Muscle of back (tissue), 13 donors: Measurements from ENCODE around the gene ALOXE3. TPM values are rescaled to one million over a fixed set of nuclear protein-coding genes. Genes with fewer than 3 reads are reported as not detected.

ENCODE experiments used
- DNase-seq, 3 donors: peaks; one replicate each; pipeline versions ENCODE4 v3.0.0 to v3.0.0-alpha.2; 2013
- long read RNA-seq, 9 donors: transcript quantifications; one replicate each; lab custom pipeline, GENCODE V29; 2026
- polyA plus RNA-seq, 10 donors: library from polyadenylated mRNA; unstranded; fragments of 120-200 nt; gene quantifications; one replicate each; pipeline ENCODE4 v1.2.1, GENCODE V29; 2013; ENCODE audit not compliant: insufficient read length in 10 of 10

Gene ALOXE3
- under 1 TPM in 1 of 10 donors, not detected in 9; 0.05 TPM for polyA plus RNA-seq
- long read RNA-seq, donor 1: 0 reads
- long read RNA-seq, donor 2: 0 reads
- long read RNA-seq, donor 3: 0 reads
- long read RNA-seq, donor 4: 0 reads
- long read RNA-seq, donor 5: 0 reads
- long read RNA-seq, donor 6: 0 reads
- long read RNA-seq, donor 7: 0 reads
- long read RNA-seq, donor 8: 0 reads
- long read RNA-seq, donor 9: 0 reads

DNA sequence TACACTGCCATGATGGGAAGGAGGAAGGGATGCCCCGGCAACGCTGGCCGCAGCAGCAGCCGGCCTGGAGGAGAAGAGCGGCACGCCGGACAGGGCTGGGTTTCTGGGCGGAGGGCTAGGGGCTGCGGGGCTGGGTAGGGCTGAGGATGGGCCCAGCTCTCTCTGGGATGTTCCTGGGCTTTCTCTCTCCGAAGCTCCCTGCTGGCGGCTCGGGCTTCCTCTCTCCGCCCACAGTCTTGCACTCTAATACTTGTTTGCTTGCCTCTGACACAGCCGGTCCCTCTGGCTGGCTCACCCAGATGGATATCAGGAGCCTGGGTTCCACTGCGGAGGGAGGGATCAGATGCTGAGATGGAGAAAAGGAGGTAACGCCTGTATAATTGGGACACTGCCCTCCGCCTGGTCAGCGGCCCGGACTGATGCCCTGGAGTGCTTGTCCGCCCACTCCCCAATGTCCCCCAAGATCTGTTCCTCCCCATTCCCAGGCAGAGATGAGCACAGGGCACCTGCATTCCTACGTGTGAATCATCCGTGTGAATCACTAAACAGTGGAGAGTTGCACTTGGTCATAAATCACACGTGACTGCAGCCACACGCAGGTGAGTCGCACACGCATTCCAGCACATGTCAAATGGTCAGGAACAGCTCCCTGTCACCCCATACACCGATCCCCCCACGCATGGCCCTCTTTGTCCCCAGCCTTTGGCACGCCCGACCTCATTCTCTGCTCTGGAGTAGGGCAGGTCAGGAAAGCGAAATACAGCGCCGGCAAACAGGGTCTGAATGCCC lies at the start of gene ALOXE3:
Gene ALOXE3, minus strand, starts transcription at position 535 of the 789 bp plus-strand sequence. Its CDS starts 524 bp downstream, at position 11.
- DNase-seq: peak in 2 of 3 donors; percentile 24 to 56

DNA sequence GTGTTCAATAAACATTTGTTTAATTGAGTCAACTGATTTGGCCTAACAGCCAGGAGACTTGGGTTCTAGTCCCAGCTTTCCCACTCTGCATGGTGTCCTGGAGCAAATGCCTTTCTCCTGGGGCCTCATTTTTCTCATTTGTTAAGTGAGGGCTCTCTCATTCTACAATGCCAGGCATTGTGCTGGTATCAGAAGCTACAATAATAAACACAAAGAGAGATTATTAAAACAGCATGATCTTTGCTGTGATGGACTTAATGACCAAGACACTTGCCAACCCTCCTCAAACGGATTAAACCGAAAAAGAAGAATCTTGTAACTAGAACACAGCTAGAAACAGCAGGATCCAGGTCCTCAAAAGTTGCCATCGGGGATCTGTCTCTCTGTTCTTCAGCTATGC lies 49.2 kb upstream of the ALOXE3 start:
- no peak for DNase-seq

DNA sequence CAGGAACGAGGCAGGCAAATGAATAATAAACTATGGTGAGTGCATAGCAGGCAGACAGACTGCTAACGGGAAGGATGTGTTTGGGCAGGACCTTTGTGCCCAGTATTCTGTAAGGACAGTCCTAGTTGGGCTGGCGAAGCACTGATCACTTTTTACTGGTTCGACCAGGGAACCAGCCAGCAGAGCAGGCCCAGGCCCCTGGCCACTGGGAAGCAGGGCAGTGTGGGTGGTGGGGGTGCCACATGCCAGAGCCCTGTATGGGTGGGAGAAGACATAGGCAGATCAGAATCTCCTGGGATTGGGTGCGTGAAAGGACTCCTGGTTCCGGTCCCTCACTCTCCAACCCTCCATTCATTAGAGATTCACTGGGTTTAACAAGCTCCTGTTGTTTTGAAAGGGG lies 48.4 kb upstream of the ALOXE3 start:
- DNase-seq: no peak

DNA sequence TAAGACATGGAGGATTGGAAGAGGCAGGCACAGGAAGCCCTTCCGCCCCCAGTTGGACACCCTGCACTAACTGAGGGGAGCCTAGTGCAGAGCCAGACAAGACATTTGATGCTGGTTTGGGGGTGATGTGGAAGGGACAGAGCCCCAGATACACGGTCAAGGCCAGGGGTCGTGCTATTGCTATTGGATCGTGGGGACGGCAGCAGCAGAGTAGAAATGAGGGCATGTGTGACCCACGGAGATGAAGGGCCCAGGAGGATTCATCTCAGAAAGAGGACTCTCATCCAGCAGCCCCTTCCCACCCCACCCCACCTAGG lies 46.5 kb upstream of the ALOXE3 start:
- no peak for DNase-seq

DNA sequence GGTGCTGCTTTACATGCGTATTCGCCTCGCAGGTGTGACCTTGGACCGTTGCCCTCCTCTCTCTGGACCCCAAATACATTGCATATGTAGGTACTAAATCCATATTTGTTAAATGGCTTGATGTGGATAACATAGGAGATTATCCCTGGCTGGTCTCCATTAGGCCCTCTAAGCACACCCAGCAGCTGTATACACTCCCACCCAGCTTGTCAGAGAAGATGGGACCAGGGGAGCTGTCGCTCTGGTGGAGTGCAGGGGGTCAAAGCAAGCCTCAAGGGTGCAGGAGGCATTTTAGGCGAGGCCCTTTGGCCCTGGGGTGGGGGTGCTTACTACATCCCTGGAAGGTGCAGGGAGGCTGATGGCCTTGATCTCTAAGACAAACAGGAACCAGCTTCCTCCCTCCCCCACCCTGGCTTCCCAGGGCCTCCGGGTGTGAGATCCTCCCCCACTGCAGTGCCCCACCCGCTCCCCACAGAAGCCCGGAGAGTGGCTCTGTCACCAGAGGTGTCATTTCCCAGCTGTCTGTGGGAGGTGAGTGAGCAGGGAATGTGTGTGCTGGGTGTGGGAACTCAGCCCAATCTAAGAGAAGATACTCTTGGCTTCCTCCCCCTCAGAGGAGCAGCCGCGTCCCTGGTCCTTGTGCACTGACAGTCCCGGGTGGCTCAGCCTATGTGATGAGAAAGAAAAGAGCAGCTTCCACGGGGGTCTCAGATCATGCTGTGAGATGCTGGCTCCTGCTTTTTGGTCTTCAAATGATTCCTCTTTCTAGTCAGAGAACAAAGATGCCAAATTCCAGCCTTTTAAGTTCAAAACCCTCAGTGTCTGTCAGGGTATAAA lies 45.9 kb upstream of the ALOXE3 start:
- peak in 1 of 3 donors; percentile 80 for DNase-seq

DNA sequence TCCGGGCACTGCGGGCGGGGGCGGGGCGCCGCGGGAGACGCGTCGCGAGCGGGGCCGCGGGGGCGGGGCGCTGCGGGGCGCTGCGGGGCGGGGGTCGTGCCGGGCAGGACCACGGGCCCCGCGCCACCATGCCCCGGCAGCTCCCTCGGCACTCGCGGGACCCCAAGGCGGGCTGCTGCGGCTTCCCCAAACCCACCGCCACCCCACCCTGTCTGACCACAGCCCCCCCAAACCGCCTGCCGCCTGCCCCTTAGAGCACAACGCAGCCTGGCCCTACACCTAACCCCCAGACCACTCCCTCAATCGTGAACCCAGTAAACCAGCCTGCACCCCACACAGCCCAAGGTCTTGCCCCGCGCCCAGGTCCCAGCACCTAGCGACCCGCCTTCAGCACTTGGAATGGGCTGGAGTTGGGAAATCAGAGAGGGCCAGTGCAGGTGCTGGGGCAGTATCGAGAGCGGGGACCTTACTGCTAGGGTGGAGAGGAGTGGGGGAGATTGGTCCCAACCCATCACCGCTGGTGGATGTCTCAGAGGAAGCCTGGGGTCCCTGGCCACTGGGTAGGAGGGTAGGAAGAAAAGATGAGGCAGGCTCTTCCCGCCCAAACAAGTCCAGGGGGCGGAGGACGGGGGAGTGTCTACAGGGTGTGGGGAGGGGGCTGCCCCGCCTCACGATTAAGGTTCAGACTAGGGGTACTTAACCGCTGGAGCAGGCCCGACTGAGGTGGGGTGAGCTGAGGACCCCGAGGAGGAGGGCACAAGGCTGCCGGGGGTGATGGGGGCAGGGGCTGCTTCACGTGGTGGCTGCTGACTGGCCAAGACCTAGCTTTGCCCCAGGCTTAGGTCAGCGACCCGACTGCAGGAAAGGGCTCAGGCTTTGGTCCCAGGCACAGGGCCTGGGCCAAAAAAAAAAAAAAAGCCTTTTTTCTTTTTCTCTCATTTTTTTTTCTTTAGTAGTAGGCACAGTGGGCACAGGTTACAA lies 45.0 kb upstream of the ALOXE3 start:
- DNase-seq: peak in 2 of 3 donors; percentile 79 to 82

DNA sequence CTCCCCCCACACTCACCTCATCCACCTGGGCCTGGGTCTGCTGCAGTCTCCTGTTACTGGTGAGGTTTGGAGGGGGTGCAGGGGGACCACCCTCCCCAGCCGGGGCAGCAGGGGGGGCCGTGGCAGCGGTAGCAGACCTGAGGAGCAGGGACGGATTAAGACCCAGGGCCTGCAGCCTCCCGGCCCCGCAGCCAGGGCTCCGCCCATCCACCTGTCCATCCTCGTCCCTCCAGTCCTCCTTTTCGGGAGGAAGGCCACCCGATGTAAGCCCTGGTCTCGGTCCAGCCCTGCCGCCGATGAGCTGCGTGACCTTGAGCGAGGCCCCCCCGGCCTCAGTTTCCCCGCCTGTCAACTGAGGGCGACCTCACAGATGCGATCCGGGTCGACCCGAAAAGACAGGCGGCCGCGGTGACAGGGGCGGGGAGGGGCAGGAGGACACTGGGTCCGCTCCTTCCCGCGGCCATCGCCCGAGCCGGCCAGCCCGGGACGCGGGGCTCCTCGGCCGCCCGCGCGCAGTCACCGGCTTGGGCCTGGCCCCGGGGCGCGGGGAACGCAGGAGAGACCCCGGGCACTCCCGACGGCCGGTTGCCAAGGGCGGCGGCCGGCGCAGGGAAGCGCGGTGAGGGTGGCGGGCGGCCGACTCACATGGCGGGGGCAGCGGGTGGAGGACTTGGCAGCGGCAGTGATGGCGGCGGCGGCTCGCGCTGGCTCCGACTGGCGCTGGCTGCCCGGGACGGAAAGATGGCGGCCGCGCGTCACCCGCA lies 44.1 kb upstream of the ALOXE3 start, which contains the start of gene VAMP2:
Gene VAMP2, minus strand, starts transcription at position 716 of the 764 bp plus-strand sequence. Its CDS starts 69 bp downstream, at position 647.
- peak in 2 of 3 donors; percentile 83 to 93 for DNase-seq

DNA sequence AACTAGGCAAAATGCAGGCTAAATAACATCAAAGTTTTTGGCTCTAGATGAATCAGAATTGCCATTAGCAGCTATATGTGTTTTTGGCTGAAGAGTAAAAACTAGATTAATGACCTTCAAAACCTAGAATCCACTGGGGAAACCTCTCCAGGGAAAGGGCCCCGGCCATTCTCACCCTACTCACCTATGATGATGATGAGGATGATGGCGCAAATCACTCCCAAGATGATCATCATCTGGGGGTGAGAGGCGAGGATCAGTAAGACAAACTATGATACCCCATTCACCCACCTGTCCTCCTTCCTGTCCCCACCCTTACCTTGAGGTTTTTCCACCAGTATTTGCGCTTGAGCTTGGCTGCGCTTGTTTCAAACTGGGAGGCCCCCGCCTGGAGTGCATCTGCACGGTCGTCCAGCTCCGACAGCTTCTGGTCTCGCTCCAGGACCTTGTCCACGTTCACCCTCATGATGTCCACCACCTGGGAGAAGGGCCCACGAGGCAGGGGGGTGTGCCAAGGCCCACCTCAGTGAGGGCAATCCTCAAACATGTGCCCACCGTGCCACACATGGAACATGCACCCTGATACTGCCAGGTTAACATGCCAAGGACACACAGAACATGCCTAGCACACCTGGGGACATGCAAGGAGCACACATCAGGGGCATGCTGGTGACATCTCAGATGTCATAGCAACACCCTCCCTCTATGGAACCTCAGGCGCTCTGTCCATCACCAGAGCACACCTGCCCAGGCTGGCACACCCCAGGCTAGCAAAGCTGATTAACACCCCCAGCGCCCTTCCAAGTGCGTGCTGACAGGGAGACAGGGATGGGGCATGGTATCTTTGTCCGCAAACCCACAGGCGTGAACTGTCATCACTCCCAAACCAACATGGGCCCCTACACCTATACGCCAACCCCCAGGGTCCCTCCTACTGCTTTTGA lies 43.2 kb upstream of the ALOXE3 start:
- DNase-seq: peak in 1 of 3 donors; percentile 43

DNA sequence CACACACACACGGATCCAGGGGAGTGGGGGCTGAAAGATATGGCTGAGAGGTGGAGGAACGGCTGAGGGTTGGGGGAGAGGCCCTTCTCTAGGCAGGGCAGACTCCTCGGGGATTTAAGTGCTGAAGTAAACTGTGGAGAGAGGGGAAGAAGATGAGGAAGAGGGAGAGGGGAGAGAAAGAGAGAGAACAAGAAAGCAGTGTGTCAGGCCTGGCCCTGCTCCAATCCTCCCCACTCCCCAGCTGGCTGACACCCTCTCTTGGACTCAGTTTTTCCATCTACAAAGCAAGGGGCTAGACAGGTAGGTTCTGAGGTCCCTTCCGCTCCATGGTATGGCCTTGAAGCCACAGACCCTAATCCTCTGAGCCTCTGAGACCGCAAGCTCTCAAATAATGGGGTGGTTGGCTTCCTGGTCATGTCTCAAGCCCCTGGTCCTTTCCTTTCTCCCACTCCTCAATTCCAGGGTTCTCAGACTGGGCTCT lies 42.5 kb upstream of the ALOXE3 start:
- peak in 1 of 3 donors; percentile 16 for DNase-seq

DNA sequence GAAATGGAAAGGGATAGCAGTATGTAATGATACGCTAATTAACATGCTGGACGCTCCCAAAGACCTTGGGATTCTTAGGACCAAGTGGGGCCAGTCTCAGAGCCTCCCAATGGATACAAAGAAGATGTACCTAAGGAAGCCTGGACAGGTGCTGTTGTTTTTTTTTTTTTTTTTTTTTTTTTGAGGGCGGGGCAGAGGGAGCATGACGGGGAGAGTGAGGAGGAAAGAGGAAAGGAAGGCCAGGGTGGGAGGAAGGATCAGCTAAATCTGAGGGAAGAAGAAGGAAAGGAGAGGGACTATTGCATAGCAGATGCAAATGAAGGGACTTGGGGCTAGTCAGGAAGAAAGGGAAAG lies 41.9 kb upstream of the ALOXE3 start:
- peak in 1 of 3 donors; percentile 24 for DNase-seq

DNA sequence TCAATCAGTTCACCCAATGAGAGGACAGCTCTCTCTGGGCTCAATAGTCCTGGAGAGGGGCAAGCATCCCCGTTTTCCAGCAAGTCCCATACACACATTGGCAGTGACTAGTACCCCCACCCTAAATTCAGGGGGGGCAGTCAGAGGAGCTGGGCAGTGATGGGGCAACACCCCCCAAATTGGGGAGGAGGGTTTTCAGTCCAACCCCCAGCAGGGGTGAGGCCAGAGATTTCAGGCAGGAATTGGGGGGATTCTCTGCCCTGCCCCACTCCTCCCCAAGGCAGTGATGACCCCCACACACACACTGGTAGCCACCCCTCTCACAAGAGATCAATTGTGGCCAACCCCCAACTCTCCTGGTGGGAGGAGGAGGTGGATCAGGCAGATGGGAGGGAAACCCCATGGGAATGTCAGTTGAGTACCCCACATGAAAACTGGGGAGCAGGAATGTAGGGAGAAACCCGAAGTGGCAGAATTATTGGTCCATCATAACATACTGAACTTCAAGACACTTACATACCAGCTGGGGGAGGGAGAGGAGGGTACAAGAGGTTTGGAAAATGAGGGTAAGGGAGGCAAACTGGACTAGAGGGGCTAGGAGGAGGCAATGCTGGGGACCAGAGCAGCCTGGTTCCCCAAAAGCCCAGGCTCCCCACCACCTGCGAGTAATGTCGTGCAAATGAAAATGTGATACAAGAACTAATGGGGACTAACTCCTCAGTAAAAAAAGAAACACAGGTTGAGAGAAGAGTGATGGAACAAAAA lies 41.3 kb upstream of the ALOXE3 start:
- DNase-seq: peak in 1 of 3 donors; percentile 16

DNA sequence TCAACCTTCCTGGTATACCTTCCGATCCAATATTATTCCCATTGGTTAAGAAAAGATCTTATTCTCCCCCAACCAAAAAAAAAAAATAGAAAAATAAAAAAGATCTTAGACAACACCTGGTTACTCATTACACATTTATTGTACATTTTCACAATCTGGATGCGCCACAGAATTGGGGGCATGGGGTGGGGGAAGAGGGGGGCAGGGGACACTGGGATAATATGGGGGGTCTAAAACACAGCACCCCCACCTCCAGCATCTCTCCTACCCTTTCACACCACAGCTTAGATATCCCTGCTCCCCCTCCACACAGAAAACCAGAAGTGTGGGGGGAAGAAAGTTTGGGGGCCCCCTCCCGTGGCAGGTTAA lies 40.7 kb upstream of the ALOXE3 start:
- DNase-seq: no peak

DNA sequence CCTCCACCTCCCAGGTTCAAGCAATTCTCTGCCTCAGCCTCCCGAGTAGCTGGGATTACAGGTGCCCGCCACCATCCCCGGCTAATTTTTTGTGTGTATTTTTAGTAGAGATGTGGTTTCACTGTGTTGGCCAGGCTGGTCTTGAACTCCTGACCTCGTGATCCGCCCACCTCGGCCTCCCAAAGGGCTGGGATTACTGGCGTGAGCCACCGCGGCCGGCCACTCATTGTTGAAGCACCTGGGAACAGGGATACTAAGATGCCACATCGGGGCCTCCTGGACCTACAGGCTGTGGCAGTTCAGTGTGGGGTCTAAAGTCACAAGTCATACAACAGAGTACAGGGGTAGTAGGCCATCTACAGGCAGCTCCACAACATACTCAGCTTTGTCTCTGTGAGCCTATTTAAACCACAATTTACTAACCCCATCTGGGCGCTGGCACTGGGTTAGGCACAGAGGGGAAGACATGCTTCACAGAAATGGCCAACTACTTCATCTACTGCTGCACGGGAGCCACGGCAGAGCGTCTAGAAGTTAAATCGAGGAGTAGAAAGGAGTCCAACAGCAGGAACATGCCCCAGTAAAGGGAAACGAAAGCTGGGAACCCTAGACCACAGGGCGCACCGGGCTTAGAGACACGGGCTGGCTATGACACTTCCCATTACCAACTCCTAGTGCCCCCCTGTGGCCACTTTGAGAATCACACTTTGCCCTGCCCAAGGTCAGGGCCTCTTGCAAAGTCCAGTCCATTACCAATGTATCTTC lies 40.1 kb upstream of the ALOXE3 start:
- DNase-seq: peak; percentile 84 to 93 (median 90)

DNA sequence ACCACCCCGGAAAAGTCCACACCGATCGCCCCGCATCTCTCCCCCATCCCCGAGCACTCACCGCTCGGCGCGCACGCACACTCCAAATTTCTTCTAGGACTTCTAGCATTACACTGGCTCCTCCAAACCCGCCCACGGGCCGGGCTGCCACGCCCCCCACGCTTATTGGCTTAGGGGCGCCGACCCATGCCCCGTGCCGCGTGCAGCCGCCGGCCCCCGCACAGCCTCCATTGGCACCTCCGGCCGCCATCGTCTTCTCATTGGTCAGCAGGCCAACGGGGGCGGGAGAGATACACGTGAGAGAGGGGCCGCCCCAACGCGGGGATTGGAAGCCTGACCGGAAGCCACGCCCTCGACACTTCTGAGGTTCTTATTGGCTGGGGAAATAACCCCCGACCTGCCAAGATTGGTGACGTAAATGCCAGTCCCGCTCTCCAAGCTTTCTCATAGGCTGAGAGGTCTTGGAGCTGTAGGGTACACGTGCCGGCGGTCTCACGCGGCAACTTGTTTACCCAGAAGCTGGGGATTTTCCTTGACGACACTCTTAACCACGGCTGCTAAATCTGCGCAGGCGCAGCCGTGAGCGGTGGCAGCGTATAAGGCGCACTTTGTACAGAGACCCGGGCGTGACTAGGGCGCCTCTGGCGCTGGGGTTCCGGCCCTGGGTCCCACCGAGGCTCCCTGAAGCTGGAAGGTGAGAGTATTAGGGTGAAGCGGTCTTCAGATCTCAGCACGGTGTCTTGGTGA lies 38.1 kb upstream of the ALOXE3 start:
- peak; percentile 100 for DNase-seq

DNA sequence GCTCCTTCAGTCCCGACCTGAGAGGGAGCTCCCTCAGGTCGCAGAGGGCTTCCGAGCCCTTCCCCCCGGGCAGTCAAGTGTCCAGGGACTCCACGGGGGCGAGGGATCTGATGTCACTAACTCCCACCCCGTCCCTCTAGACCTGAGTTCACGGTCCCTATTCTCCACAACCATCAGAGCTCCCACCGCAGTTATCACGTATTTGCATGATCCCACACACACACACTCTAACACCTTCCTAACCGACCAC lies 37.6 kb upstream of the ALOXE3 start:
- DNase-seq: no peak

DNA sequence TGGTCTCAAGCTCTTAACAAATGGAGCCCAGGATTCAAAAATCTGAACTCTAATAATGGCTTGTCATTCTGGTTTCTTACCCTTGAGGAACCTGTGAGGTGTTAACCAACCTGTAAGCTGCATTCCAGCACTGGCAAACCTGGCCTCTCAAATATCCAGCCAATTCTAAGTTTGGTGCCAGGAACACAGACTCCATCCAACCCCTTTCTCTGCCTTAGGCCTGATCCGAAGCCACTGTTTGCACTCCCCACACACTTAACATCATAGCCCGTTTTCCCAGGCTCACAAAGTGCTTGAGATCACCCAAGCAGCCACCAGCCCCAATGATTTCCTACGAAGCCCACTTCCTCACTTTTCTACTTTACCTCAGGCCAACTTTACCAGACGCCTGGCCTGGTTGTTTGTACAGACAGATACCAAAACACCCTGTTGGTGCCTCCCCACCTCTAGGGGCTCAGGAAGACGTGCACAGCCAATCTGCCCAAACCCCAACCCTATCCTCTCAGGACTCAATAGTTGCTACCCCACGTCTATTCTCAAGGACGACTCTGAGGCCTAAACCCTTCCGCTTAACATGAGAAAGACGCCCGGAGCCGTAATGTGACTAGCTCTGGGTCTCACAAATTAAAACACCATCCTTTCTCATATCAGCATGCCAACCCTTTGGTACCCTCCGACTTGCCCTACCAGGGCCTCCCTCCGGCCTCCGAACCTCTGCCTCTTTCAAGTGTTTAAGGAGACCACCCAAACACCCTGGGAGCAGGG lies 37.1 kb upstream of the ALOXE3 start:
- peak in 1 of 3 donors; percentile 75 for DNase-seq
